ENCODE results near the gene COX18. TPM values are rescaled to one million over a fixed set of nuclear protein-coding genes. Genes with fewer than 3 reads are reported as not detected.

COX18 gene
- polyA plus RNA-seq, 2 of the 4 experiments (the other 2 are of a cell fraction): 9.7 to 17.6 TPM

DNA sequence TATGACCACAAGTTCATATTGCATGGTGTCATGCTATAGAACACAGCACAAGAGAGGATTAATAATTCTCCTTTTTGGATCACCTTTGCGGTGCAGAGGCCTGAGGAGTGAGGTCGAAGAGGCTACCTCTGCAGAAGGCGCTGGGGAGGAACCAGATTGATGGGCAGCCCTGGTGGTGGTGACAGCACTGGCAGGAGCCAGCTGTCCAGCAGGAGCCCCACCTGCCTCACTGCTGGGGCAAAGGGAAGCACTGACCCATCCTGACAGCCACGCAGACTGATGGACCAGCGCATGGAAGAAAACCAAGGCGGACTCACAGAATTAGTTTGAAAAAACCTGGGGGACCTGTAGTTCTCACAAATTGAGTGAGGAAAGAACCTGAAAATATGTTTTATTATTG is 50.9 kb downstream of the COX18 start:
- no peak for DNase-seq (ENCODE audit: low read depth in 1 of 2, low spot score in 1 of 2)
- Histone ChIP-seq H3K4me2 (no peak overlapping the region), H3K4me3 (no peak overlapping the region), H3K4me1 (no peaks in the 10 kb centered on the region), H3K9me3 (no peaks in the 10 kb centered on the region), H3K27ac (no peak overlapping the region)
- WGBS (ENCODE audit: missing lambda C conversion rate): 95% methylated on average over 6 of the region's 6 CpGs
- 0 out of 6 replicates have a peak, but pooled peaks have one; percentile 24 to 30 for ATAC-seq
- CTCF ChIA-PET: interaction anchor here (1.0 to 5.1 kb wide), 3 partner anchors 316 to 694 kb away, joined by 3 to 37 read pairs (median 7); no protein-coding TSS in a partner anchor
- TF ChIP-seq KDM5A (IDR thresholded peaks at IDR 0.05) (no peak), RCOR1 (IDR thresholded peaks at IDR 0.05; ENCODE audit: low read depth, low read length) (no peak), TFCP2L1 (CRISPR knock-in tag; IDR thresholded peaks at IDR 0.05) (no peak), CBX8 (IDR thresholded peaks at IDR 0.05) (no peak), HOXB13 (CRISPR knock-in tag; IDR thresholded peaks at IDR 0.05; ENCODE audit: low read depth) (no peak)
- no peak for FAIRE-seq
- POLR2A ChIA-PET: no interaction called here

DNA sequence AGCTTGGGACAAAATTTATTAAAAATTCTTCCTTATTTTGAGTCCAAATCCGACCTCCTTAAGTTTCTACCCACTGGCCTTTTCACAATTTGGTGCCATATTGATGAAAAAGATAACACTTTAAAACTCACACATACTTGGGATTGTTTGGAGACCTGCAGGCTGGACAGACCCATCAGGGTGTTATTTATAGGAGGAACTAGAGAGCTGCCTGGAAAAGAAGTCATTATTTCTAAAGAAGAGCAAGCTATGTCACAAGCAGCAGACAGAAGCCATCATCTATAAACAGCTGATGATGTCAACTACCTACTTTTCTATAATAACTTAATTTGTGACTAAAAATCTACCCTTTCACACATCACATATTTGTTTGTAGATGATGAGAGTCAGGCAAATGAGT is 56.2 kb downstream of the COX18 start:
- no peak for ATAC-seq
- 39% methylated on average over 1 of the region's 1 CpG for WGBS (ENCODE audit: missing lambda C conversion rate)
- H3K9me3 ChIP-seq: no peaks in the 10 kb centered on the region
- TF ChIP-seq HDAC2 (IDR thresholded peaks at IDR 0.05) (no peak), MAZ (IDR thresholded peaks at IDR 0.05; ENCODE audit: borderline replicate concordance, low read depth, low read length) (no peak)
- TF ChIP-seq, protein P1, sequence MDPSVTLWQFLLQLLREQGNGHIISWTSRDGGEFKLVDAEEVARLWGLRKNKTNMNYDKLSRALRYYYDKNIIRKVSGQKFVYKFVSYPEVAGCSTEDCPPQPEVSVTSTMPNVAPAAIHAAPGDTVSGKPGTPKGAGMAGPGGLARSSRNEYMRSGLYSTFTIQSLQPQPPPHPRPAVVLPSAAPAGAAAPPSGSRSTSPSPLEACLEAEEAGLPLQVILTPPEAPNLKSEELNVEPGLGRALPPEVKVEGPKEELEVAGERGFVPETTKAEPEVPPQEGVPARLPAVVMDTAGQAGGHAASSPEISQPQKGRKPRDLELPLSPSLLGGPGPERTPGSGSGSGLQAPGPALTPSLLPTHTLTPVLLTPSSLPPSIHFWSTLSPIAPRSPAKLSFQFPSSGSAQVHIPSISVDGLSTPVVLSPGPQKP (IDR thresholded peaks at IDR 0.05; ENCODE audit: low read depth, low read length): no peak
- ChIA-PET CTCF (interaction anchor here (1.3 to 1.4 kb wide), 2 partner anchors 311 to 313 kb away, joined by 4 to 5 read pairs; no protein-coding TSS in a partner anchor), POLR2A (no interaction called here)
- no peak for FAIRE-seq
- no peaks in the 10 kb centered on the region for H3K4me1 ChIP-seq
- DNase-seq (ENCODE audit: low read depth in 1 of 2, low spot score in 1 of 2): no peak
- H3K27ac ChIP-seq: no peak overlapping the region
- H3K4me2 ChIP-seq: no peak overlapping the region
- H3K4me3 ChIP-seq: no peak overlapping the region

DNA sequence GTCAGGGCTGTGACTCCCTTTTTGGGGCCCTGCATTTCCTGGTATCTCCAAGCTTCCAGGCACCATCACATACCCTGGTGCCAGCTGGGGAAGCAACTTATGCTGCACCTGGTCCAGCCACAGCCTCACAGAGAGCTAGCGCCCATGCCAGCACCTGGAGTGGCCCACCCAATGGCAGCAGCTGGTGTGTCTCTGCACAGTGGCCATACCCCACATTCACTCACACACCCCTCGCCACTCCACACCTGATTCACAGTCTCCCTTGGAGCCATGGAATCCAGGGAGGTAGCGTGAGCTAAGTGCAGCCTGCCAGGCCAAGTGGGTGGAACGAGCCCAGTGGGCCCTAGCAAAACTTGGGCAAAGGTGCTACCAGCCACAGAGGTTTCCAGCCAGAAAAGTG is 56.8 kb downstream of the COX18 start:
- Histone ChIP-seq H3K4me2 (no peak overlapping the region), H3K27ac (no peak overlapping the region), H3K9me3 (no peaks in the 10 kb centered on the region), H3K4me3 (no peak overlapping the region), H3K4me1 (no peaks in the 10 kb centered on the region)
- TF ChIP-seq FOSB (CRISPR knock-in tag; IDR thresholded peaks at IDR 0.05): no peak
- no peak for TF ChIP-seq HOXB5 (CRISPR knock-in tag; IDR thresholded peaks at IDR 0.05)
- TF ChIP-seq, protein P2, sequence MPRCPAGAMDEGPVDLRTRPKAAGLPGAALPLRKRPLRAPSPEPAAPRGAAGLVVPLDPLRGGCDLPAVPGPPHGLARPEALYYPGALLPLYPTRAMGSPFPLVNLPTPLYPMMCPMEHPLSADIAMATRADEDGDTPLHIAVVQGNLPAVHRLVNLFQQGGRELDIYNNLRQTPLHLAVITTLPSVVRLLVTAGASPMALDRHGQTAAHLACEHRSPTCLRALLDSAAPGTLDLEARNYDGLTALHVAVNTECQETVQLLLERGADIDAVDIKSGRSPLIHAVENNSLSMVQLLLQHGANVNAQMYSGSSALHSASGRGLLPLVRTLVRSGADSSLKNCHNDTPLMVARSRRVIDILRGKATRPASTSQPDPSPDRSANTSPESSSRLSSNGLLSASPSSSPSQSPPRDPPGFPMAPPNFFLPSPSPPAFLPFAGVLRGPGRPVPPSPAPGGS (IDR thresholded peaks at IDR 0.05): no peak
- TF ChIP-seq, protein P3, sequence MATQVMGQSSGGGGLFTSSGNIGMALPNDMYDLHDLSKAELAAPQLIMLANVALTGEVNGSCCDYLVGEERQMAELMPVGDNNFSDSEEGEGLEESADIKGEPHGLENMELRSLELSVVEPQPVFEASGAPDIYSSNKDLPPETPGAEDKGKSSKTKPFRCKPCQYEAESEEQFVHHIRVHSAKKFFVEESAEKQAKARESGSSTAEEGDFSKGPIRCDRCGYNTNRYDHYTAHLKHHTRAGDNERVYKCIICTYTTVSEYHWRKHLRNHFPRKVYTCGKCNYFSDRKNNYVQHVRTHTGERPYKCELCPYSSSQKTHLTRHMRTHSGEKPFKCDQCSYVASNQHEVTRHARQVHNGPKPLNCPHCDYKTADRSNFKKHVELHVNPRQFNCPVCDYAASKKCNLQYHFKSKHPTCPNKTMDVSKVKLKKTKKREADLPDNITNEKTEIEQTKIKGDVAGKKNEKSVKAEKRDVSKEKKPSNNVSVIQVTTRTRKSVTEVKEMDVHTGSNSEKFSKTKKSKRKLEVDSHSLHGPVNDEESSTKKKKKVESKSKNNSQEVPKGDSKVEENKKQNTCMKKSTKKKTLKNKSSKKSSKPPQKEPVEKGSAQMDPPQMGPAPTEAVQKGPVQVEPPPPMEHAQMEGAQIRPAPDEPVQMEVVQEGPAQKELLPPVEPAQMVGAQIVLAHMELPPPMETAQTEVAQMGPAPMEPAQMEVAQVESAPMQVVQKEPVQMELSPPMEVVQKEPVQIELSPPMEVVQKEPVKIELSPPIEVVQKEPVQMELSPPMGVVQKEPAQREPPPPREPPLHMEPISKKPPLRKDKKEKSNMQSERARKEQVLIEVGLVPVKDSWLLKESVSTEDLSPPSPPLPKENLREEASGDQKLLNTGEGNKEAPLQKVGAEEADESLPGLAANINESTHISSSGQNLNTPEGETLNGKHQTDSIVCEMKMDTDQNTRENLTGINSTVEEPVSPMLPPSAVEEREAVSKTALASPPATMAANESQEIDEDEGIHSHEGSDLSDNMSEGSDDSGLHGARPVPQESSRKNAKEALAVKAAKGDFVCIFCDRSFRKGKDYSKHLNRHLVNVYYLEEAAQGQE (IDR thresholded peaks at IDR 0.05): no peak
- TF ChIP-seq, protein P4, sequence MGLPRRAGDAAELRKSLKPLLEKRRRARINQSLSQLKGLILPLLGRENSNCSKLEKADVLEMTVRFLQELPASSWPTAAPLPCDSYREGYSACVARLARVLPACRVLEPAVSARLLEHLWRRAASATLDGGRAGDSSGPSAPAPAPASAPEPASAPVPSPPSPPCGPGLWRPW (IDR thresholded peaks at IDR 0.05): no peak
- no peak for TF ChIP-seq MAFK (IDR thresholded peaks at IDR 0.05; ENCODE audit: partially characterized antibody)
- TF ChIP-seq, protein P5, sequence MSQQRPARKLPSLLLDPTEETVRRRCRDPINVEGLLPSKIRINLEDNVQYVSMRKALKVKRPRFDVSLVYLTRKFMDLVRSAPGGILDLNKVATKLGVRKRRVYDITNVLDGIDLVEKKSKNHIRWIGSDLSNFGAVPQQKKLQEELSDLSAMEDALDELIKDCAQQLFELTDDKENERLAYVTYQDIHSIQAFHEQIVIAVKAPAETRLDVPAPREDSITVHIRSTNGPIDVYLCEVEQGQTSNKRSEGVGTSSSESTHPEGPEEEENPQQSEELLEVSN (IDR thresholded peaks at IDR 0.05; ENCODE audit: borderline replicate concordance, low read depth): no peak
- no peak for TF ChIP-seq EHMT2 (IDR thresholded peaks at IDR 0.05; ENCODE audit: low read depth)
- TF ChIP-seq KDM5A (IDR thresholded peaks at IDR 0.05): no peak
- no peak for TF ChIP-seq RAD21 (conservative IDR thresholded peaks at IDR 0.05 in 1 of 2, IDR thresholded peaks at IDR 0.05 in 1 of 2)
- TF ChIP-seq NR3C1 (IDR thresholded peaks at IDR 0.05): no peak
- no peak for TF ChIP-seq SMC3 (IDR thresholded peaks at IDR 0.05)
- no peak for TF ChIP-seq POLR2AphosphoS2 (conservative IDR thresholded peaks at IDR 0.05; ENCODE audit: low read length)
- no peak for ATAC-seq
- 75% methylated on average over 2 of the region's 4 CpGs for WGBS (ENCODE audit: missing lambda C conversion rate)
- ChIA-PET POLR2A (no interaction called here), CTCF (interaction anchor here (1.0 to 1.4 kb wide), 3 partner anchors 9 to 310 kb away, joined by 3 to 5 read pairs (median 3); no protein-coding TSS in a partner anchor)
- no peak for DNase-seq (ENCODE audit: low read depth in 1 of 2, low spot score in 1 of 2)
- FAIRE-seq: no peak
